ENCODE data around the gene NOTCH1. TPM values are rescaled to one million over a fixed set of nuclear protein-coding genes. Genes with fewer than 3 reads are reported as not detected.
A peak's percentile ranks its signal among the peaks of the same experiment; 100 is the strongest.

Gene NOTCH1
- total RNA-seq, 1 donor from 2014 or later, result 17.6 TPM

- intact Hi-C loops (cut with micrococcal nuclease), result no loop called here
- Histone ChIP-seq H3K27ac (replicated peaks) (peak overlapping the region; percentile 63), H3K9me3 (replicated peaks) (no peaks in the 10 kb centered on the region), H3K4me1 (peaks cover 100% of the 10 kb centered on the region), H3K36me3 (no peaks in the 10 kb centered on the region), H3K27me3 (ENCODE audit: low read depth) (no peaks in the 10 kb centered on the region), H3K4me3 (no peak overlapping the region)
- DNase-seq, result peak; percentile 73
- TF ChIP-seq, protein P1, sequence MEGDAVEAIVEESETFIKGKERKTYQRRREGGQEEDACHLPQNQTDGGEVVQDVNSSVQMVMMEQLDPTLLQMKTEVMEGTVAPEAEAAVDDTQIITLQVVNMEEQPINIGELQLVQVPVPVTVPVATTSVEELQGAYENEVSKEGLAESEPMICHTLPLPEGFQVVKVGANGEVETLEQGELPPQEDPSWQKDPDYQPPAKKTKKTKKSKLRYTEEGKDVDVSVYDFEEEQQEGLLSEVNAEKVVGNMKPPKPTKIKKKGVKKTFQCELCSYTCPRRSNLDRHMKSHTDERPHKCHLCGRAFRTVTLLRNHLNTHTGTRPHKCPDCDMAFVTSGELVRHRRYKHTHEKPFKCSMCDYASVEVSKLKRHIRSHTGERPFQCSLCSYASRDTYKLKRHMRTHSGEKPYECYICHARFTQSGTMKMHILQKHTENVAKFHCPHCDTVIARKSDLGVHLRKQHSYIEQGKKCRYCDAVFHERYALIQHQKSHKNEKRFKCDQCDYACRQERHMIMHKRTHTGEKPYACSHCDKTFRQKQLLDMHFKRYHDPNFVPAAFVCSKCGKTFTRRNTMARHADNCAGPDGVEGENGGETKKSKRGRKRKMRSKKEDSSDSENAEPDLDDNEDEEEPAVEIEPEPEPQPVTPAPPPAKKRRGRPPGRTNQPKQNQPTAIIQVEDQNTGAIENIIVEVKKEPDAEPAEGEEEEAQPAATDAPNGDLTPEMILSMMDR (IDR thresholded peaks at IDR 0.05; ENCODE audit: borderline replicate concordance), result no peak
These were observed 21.9 kb upstream of the NOTCH1 start for GRCh38 chr9:136567651-136568287.

DNA sequence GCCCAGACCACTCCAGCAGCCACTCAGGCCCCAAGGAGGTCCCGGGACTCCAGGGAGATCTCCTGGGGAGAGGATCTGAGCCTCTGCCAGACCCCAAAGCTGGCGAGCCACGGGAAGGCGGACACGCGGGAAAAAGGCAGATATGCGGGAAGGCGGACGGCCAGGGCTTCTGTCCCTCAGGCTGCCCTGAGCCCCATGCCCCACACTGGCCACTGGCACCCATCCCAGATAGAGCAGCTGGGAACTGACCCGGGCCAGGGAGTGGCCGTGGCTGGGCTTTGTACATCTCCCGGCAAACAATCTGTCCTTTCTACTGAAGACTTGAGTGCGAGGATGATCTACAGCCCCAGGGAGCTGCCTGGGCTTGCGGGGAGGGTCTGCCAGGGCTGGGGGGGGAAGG lies 21.1 kb upstream of the NOTCH1 start:
- Histone ChIP-seq H3K27ac (replicated peaks) (peak overlapping the region; percentile 92), H3K36me3 (no peaks in the 10 kb centered on the region), H3K9me3 (replicated peaks) (no peaks in the 10 kb centered on the region), H3K27me3 (ENCODE audit: low read depth) (no peaks in the 10 kb centered on the region), H3K4me1 (peaks cover 95% of the 10 kb centered on the region), H3K4me3 (no peak overlapping the region)
- DNase-seq, result peak; percentile 66
- intact Hi-C loops (cut with micrococcal nuclease), result no loop called here
- TF ChIP-seq, protein P1 (IDR thresholded peaks at IDR 0.05; ENCODE audit: borderline replicate concordance), result no peak

- TF ChIP-seq, protein P1 (IDR thresholded peaks at IDR 0.05; ENCODE audit: borderline replicate concordance), result no peak
- H3K27me3 ChIP-seq (ENCODE audit: low read depth), result no peaks in the 10 kb centered on the region
- peaks cover 91% of the 10 kb centered on the region for H3K4me1 ChIP-seq
- peak overlapping the region; percentile 92 for H3K27ac ChIP-seq (replicated peaks)
- no peaks in the 10 kb centered on the region for H3K36me3 ChIP-seq
- no peaks in the 10 kb centered on the region for H3K9me3 ChIP-seq (replicated peaks)
- H3K4me3 ChIP-seq, result no peak overlapping the region
- no peak for DNase-seq
- intact Hi-C loops (cut with micrococcal nuclease), result no loop called here
These were observed 20.7 kb upstream of the NOTCH1 start for GRCh38 chr9:136566553-136566895.

DNA sequence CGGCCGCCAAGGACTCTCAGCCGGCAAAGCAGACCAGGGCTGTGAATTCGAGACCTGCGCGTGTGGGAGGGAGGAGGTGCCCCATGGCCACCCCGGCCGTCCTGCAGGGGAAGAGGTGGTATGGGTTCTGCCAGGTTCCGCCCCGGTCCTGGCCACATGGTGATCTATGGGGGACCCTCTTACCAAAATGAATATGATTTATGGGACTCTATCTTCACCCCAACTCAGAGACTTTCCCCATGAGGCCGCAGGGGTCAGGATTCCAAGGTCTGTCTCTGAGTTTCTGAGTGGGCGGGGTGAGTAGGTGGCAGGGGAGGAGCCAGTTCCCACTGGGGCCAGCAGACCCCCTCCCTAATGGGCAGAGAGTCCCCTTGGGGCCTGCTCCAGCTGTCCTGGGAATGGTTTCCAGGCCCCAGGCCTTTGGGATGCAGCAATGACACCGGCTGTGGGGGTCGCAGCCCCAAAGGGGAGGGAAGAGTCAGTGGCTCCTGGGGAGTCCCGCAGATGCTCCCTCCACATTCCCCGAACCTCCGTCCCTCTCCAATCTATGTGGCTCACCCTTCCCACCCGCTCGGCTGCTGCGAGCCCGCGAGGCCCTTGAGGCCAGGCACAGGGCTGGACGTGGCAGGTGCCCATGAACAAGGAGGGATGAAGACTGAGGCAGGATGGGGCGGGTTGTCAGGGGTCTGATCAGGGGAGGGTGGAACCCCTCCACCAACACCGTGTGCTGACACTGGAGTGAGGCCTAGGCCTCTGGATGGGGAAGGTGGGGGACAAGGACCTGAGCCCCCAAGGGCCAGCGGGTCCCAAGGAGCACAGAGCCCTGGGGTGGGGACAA lies 20.1 kb upstream of the NOTCH1 start:
- no peak for DNase-seq
- intact Hi-C loops (cut with micrococcal nuclease), result no loop called here
- H3K27me3 ChIP-seq (ENCODE audit: low read depth), result no peaks in the 10 kb centered on the region
- TF ChIP-seq, protein P1 (IDR thresholded peaks at IDR 0.05; ENCODE audit: borderline replicate concordance), result no peak
- peaks cover 86% of the 10 kb centered on the region for H3K4me1 ChIP-seq
- H3K36me3 ChIP-seq, result no peaks in the 10 kb centered on the region
- no peaks in the 10 kb centered on the region for H3K9me3 ChIP-seq (replicated peaks)
- peak overlapping the region; percentile 92 for H3K27ac ChIP-seq (replicated peaks)
- H3K4me3 ChIP-seq, result peak overlapping the region; percentile 40

- no peaks in the 10 kb centered on the region for H3K36me3 ChIP-seq
- TF ChIP-seq, protein P1 (IDR thresholded peaks at IDR 0.05; ENCODE audit: borderline replicate concordance), result no peak
- peak; percentile 79 for DNase-seq
- peak overlapping the region; percentile 40 for H3K4me3 ChIP-seq
- H3K27ac ChIP-seq (replicated peaks), result peak overlapping the region; percentile 92
- H3K27me3 ChIP-seq (ENCODE audit: low read depth), result no peaks in the 10 kb centered on the region
- H3K4me1 ChIP-seq, result peaks cover 78% of the 10 kb centered on the region
- no peaks in the 10 kb centered on the region for H3K9me3 ChIP-seq (replicated peaks)
- intact Hi-C loops (cut with micrococcal nuclease), result no loop called here
These were observed 19.4 kb upstream of the NOTCH1 start for GRCh38 chr9:136565086-136565714.
